HL-60 (cell line): Measurements from ENCODE around the gene RESF1.
A peak's percentile ranks its signal among the peaks of the same experiment; 100 is the strongest.
"Not testable (repeated sequence)": the region's sequence is repeated elsewhere in the genome, so short reads cannot be mapped to it uniquely, and the experiment has no call there.

Source experiments
- DNase-seq, 2 experiments: peaks; one replicate each; pipeline ENCODE4 v3.0.0-alpha.2; 2010 to 2020; ENCODE audit warnings: low read depth in 1 of 2, low spot score in 1 of 2
- H3K27ac ChIP-seq: fragments of 250-450 bp; sonication (Bioruptor Pico); replicated peaks from 2 replicates; pipeline ENCODE4 v1.5.1; 2020; ENCODE audit warnings: mild to moderate bottlenecking, moderate library complexity
- H3K27me3 ChIP-seq: fragments of 250-450 bp; sonication (Bioruptor Pico); 2 replicates; pipeline ENCODE4 v1.5.1; 2021; ENCODE audit warnings: mild to moderate bottlenecking, moderate library complexity; ENCODE audit not compliant: insufficient read depth, poor library complexity, severe bottlenecking
- H3K4me3 ChIP-seq: replicated peaks from 2 replicates; pipeline ENCODE4 v1.5.1; 2011; ENCODE audit warnings: mild to moderate bottlenecking, control low read depth, low read length; ENCODE audit not compliant: insufficient read depth
- GABPA ChIP-seq: IDR thresholded peaks from 2 replicates; pipeline ENCODE4 v1.6.1; 2012; ENCODE audit warnings: low read depth
- POLR2AphosphoS5 ChIP-seq: IDR thresholded peaks from 2 replicates; pipeline ENCODE4 v1.6.1; 2012; ENCODE audit warnings: low read depth
- REST ChIP-seq: IDR thresholded peaks from 2 replicates; pipeline ENCODE4 v1.6.1; 2012; ENCODE audit warnings: low read depth; ENCODE audit not compliant: insufficient replicate concordance
- SPI1 ChIP-seq: IDR thresholded peaks from 2 replicates; pipeline ENCODE4 v1.6.1; 2012; ENCODE audit warnings: low read depth, mild to moderate bottlenecking, borderline replicate concordance
- TF ChIP-seq, protein P1 (sequence below): IDR thresholded peaks from one replicate; pipeline ENCODE4 v1.5.1; 2011; ENCODE audit warnings: low read length, control low read depth, inconsistent platforms; ENCODE audit not compliant: insufficient read depth

The RESF1 gene

DNA sequence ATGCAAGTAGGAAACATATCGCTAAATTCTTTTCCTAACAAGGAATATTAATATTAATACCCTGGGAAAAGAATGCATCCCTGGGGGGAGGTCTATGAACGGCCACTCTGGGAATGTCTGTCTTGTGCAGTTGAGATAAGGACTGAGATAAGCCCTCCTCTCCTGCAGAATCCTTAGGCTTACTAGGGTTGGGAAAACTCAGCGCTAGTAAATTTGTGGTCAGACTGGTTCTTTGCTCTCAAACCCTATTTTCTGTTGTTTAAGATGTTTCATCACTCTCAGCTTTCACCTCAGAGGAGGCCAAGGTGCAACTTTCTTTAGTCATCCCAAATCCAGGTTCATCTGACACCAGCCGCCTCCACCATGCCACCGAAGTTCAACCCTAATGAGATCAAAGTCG is 11.2 kb upstream of the RESF1 start:
- no peak overlapping the region for H3K4me3 ChIP-seq
- H3K27me3 ChIP-seq, result no peaks in the 10 kb centered on the region
- no peak overlapping the region for H3K27ac ChIP-seq
- no peak for DNase-seq
- TF ChIP-seq, protein P1, sequence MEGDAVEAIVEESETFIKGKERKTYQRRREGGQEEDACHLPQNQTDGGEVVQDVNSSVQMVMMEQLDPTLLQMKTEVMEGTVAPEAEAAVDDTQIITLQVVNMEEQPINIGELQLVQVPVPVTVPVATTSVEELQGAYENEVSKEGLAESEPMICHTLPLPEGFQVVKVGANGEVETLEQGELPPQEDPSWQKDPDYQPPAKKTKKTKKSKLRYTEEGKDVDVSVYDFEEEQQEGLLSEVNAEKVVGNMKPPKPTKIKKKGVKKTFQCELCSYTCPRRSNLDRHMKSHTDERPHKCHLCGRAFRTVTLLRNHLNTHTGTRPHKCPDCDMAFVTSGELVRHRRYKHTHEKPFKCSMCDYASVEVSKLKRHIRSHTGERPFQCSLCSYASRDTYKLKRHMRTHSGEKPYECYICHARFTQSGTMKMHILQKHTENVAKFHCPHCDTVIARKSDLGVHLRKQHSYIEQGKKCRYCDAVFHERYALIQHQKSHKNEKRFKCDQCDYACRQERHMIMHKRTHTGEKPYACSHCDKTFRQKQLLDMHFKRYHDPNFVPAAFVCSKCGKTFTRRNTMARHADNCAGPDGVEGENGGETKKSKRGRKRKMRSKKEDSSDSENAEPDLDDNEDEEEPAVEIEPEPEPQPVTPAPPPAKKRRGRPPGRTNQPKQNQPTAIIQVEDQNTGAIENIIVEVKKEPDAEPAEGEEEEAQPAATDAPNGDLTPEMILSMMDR, result no peak
- TF ChIP-seq SPI1 (no peak), POLR2AphosphoS5 (no peak), GABPA (no peak), REST (no peak)

DNA sequence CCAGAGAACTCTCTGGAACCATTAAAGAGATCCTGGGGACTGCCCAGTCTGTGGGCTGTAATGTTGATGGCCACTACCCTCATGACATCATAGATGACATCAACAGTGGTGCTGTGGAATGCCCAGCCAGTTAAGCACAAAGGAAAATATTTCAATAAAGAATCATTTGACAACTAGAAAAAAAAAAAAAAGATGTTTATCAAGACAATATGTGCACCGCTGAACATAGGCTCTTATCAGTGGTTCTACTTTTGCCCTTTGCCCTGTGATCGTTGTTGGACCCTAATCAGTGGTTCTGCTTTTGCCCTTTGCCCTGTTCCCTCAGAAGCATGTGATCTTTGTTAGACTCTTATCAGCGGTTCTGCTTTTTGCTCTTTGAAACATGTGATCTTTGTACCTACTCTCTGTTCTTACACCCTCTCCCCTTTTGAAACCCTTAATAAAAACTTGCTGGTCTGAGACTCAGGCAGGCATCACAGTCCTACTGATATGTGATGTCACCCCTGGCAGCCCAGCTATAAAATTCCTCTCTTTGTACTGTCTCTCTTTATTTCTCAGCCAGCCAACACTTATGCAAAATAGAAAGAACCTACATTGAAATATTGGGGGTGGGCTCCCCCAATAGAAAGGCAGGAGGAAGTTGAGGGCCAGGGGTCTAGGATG is 10.4 kb upstream of the RESF1 start:
- not testable (repeated sequence) for DNase-seq, H3K4me3 ChIP-seq, H3K27ac ChIP-seq, H3K27me3 ChIP-seq
- TF ChIP-seq SPI1, result peak; percentile 23; the same call in 1 of the 2 replicates

GRCh38 chr12:31950088-31950487 is 9.1 kb upstream of the RESF1 start:
- Histone ChIP-seq H3K27me3 (no peaks in the 10 kb centered on the region), H3K27ac (no peak overlapping the region)
- no peak for TF ChIP-seq POLR2AphosphoS5
- TF ChIP-seq, protein P1, result no peak
- TF ChIP-seq REST, result no peak
- no peak for TF ChIP-seq GABPA

GRCh38 chr12:31950492-31950891 is 8.7 kb upstream of the RESF1 start:
- no peak for DNase-seq
- Histone ChIP-seq H3K27ac (no peak overlapping the region), H3K27me3 (no peaks in the 10 kb centered on the region), H3K4me3 (no peak overlapping the region)
- TF ChIP-seq REST, result no peak

More at GRCh38 chr12:31950088-31950487, 9.1 kb upstream of the RESF1 start:
- DNase-seq, result no peak
- H3K4me3 ChIP-seq, result no peak overlapping the region
